Measurements from ENCODE around the gene STK10. TPM values are rescaled to one million over a fixed set of nuclear protein-coding genes. Genes with fewer than 3 reads are reported as not detected.
A peak's percentile ranks its signal among the peaks of the same experiment; 100 is the strongest.

The STK10 gene
- total and polyA plus RNA-seq, 2 donors (not counting 1 experiment from before 2014, with no cell fraction given): 97.9 to 253 TPM

- no peaks in the 10 kb centered on the region for H3K27me3 Mint-ChIP-seq
- TF ChIP-seq CTCF (IDR thresholded peaks at IDR 0.05) (no peak), EZH2 (IDR thresholded peaks at IDR 0.05; ENCODE audit: borderline replicate concordance, insufficient read depth, low read depth, low read length, poor library complexity, severe bottlenecking) (no peak)
- Histone ChIP-seq H3K27ac (ENCODE audit: low read length in 2 of 2) (peak overlapping the region in 1 of 2 donors; percentile 72), H3K9ac (ENCODE audit: low read length) (no peak overlapping the region), H3K4me2 (replicated peaks; ENCODE audit: low read depth, low read length, poor library complexity, severe bottlenecking) (peak overlapping the region; percentile 39), H3K4me1 (ENCODE audit: control insufficient read depth in 2 of 2, insufficient read depth in 2 of 2, low read length in 2 of 2) (peaks cover 57 to 66% of the 10 kb centered on the region in 2 donors), H3K27me3 (replicated peaks in 1 of 4; ENCODE audit: control extremely low read depth in 1 of 4, control insufficient read depth in 3 of 4, insufficient read depth in 4 of 4, low read length in 3 of 4) (no peaks in the 10 kb centered on the region), H2AFZ (ENCODE audit: insufficient read depth, low read depth, low read length, poor library complexity, severe bottlenecking) (no peak overlapping the region), H3K9me3 (ENCODE audit: control extremely low read depth in 1 of 3, control insufficient read depth in 2 of 3, insufficient read depth in 1 of 3, low read length in 2 of 3) (no peaks in the 10 kb centered on the region), H3K79me2 (ENCODE audit: control insufficient read depth, insufficient read depth, low read length) (peaks cover 99% of the 10 kb centered on the region), H4K20me1 (ENCODE audit: control insufficient read depth, insufficient read depth, low read length, poor library complexity, severe bottlenecking) (peaks cover 21% of the 10 kb centered on the region), H3K36me3 (replicated peaks in 1 of 2; ENCODE audit: control extremely low read depth in 1 of 2, control insufficient read depth in 1 of 2, extremely low read depth in 1 of 2, insufficient read depth in 2 of 2, low read length in 1 of 2) (peaks cover 4 to 31% of the 10 kb centered on the region in 2 experiments), H3K4me3 (ENCODE audit: control extremely low read depth in 1 of 5, extremely low read depth in 1 of 5, insufficient read depth in 1 of 5, low read depth in 2 of 5, low read length in 4 of 5) (no peak overlapping the region)
- intact Hi-C loops (cut with micrococcal nuclease): no loop called here
- DNase-seq (no peak), ATAC-seq (ENCODE audit: low read depth) (no peak)
- peaks cover 72% of the 10 kb centered on the region for H3K4me1 Mint-ChIP-seq
- peak overlapping the region; percentile 6 for H3K27ac Mint-ChIP-seq
- no peaks in the 10 kb centered on the region for H3K9me3 Mint-ChIP-seq (ENCODE audit: insufficient read depth)
- ChIA-PET POLR2A (interaction anchor here (0.7 kb wide), 1 partner anchor 991 kb away, joined by 3 read pairs; the partner anchor contains the start of gene ATP6V0E1), CTCF (interaction anchor here (0.6 to 1.2 kb wide), 3 partner anchors 14 to 81 kb away, joined by 3 to 4 read pairs (median 4); partner anchors contain the start of gene FBXW11)
- WGBS (ENCODE audit: insufficient coverage): no CpG with 5 or more reads among the region's 2 CpGs
- H3K4me3 Mint-ChIP-seq: peak overlapping the region; percentile 40
These were observed 195.2 kb downstream of the STK10 start for GRCh38 chr5:171992813-171993212.

GRCh38 chr5:171992305-171992704 lies 195.7 kb downstream of the STK10 start:
- peaks cover 23% of the 10 kb centered on the region for H4K20me1 ChIP-seq (ENCODE audit: control insufficient read depth, insufficient read depth, low read length, poor library complexity, severe bottlenecking)
- DNase-seq: no peak
- POLR2A ChIA-PET: interaction anchor here (0.7 kb wide), 1 partner anchor 992 kb away, joined by 3 read pairs; the partner anchor contains the start of gene ATP6V0E1
- peaks cover 4 to 31% of the 10 kb centered on the region in 2 experiments for H3K36me3 ChIP-seq (replicated peaks in 1 of 2; ENCODE audit: control extremely low read depth in 1 of 2, control insufficient read depth in 1 of 2, extremely low read depth in 1 of 2, insufficient read depth in 2 of 2, low read length in 1 of 2)
- no peak for ATAC-seq (ENCODE audit: low read depth)
- peak overlapping the region; percentile 6 for H3K27ac Mint-ChIP-seq
- H3K4me1 ChIP-seq (ENCODE audit: control insufficient read depth in 2 of 2, insufficient read depth in 2 of 2, low read length in 2 of 2): peaks cover 56 to 61% of the 10 kb centered on the region in 2 donors
- peaks cover 99% of the 10 kb centered on the region for H3K79me2 ChIP-seq (ENCODE audit: control insufficient read depth, insufficient read depth, low read length)
- no peaks in the 10 kb centered on the region for H3K27me3 Mint-ChIP-seq
- H3K4me3 ChIP-seq (ENCODE audit: control extremely low read depth in 1 of 5, extremely low read depth in 1 of 5, insufficient read depth in 1 of 5, low read depth in 2 of 5, low read length in 4 of 5): no peak overlapping the region
- peak overlapping the region; percentile 39 for H3K4me2 ChIP-seq (replicated peaks; ENCODE audit: low read depth, low read length, poor library complexity, severe bottlenecking)
- H3K27me3 ChIP-seq (replicated peaks in 1 of 4; ENCODE audit: control extremely low read depth in 1 of 4, control insufficient read depth in 3 of 4, insufficient read depth in 4 of 4, low read length in 3 of 4): no peaks in the 10 kb centered on the region
- H3K4me3 Mint-ChIP-seq: no peak overlapping the region
- WGBS (ENCODE audit: insufficient coverage): 100% methylated on average over 2 of the region's 3 CpGs
- no peaks in the 10 kb centered on the region for H3K9me3 ChIP-seq (ENCODE audit: control extremely low read depth in 1 of 3, control insufficient read depth in 2 of 3, insufficient read depth in 1 of 3, low read length in 2 of 3)
- no peaks in the 10 kb centered on the region for H3K9me3 Mint-ChIP-seq (ENCODE audit: insufficient read depth)
- no peak for TF ChIP-seq CTCF (IDR thresholded peaks at IDR 0.05)
- no peak for TF ChIP-seq EZH2 (IDR thresholded peaks at IDR 0.05; ENCODE audit: borderline replicate concordance, insufficient read depth, low read depth, low read length, poor library complexity, severe bottlenecking)
- H3K9ac ChIP-seq (ENCODE audit: low read length): no peak overlapping the region
- peak overlapping the region in 1 of 2 donors; percentile 72 for H3K27ac ChIP-seq (ENCODE audit: low read length in 2 of 2)
- intact Hi-C loops (cut with micrococcal nuclease): no loop called here
- H2AFZ ChIP-seq (ENCODE audit: insufficient read depth, low read depth, low read length, poor library complexity, severe bottlenecking): no peak overlapping the region
- CTCF ChIA-PET: interaction anchor here (0.6 kb wide), 1 partner anchor 14 kb away, joined by 3 read pairs; the partner anchor contains the start of gene FBXW11
- H3K4me1 Mint-ChIP-seq: peaks cover 69% of the 10 kb centered on the region
